SK-N-MC (cell line): ENCODE measurements around the gene RTN4RL2.

ENCODE experiments used
- DNase-seq: peaks from one replicate; pipeline ENCODE4 v3.0.0-alpha.2; 2011; ENCODE audit warnings: low read depth, low spot score
- H3K27ac ChIP-seq: fragments of 200-600 bp; sonication (generic); 2 replicates; pipeline ENCODE4 v1.5.1; 2016; ENCODE audit warnings: mixed run types
- H3K36me3 ChIP-seq: fragments of 200-600 bp; sonication (generic); 2 replicates; pipeline ENCODE4 v1.6.1; 2017; ENCODE audit warnings: antibody characterized with exemption, low read length, mixed read lengths; ENCODE audit not compliant: insufficient read depth
- H3K4me3 ChIP-seq: fragments of 200-600 bp; sonication (generic); 2 replicates; pipeline ENCODE4 v1.5.1; 2016
- H3K9ac ChIP-seq: fragments of 200-600 bp; sonication (generic); 2 replicates; pipeline ENCODE4 v1.8.0; 2017; ENCODE audit warnings: mixed run types, mixed read lengths; ENCODE audit not compliant: insufficient read length
- H3K9me3 ChIP-seq: fragments of 200-600 bp; sonication (generic); 2 replicates; pipeline ENCODE4 v1.6.1; 2017; ENCODE audit warnings: low read depth, mild to moderate bottlenecking, antibody characterized with exemption, low read length, moderate library complexity, mixed read lengths
- EZH2 ChIP-seq: fragments of 200-600 bp; sonication (generic); IDR thresholded peaks from one replicate; pipeline ENCODE4 v1.6.1; 2017; ENCODE audit warnings: antibody characterized with exemption
- FOXP2 ChIP-seq: optimal IDR thresholded peaks from 2 replicates; pipeline ENCODE3; 2011; ENCODE audit warnings: mild to moderate bottlenecking, moderate library complexity; ENCODE audit not compliant: insufficient read depth; ENCODE audit errors: extremely low read length, control extremely low read depth
- POLR2AphosphoS5 ChIP-seq: IDR thresholded peaks from 2 replicates; pipeline ENCODE4 v1.6.1; 2012; ENCODE audit warnings: mild to moderate bottlenecking, low read depth, low read length, borderline replicate concordance

The RTN4RL2 gene

GRCh38 chr11:57480409-57481137 is 20.2 kb downstream of the RTN4RL2 start:
- Histone ChIP-seq H3K4me3 (no peak overlapping the region), H3K27ac (no peak overlapping the region), H3K9ac (no peak overlapping the region), H3K36me3 (no peaks in the 10 kb centered on the region; the same call in 1 of the 2 replicates), H3K9me3 (no peaks in the 10 kb centered on the region)
- DNase-seq, result no peak
- no peak for TF ChIP-seq EZH2

DNA sequence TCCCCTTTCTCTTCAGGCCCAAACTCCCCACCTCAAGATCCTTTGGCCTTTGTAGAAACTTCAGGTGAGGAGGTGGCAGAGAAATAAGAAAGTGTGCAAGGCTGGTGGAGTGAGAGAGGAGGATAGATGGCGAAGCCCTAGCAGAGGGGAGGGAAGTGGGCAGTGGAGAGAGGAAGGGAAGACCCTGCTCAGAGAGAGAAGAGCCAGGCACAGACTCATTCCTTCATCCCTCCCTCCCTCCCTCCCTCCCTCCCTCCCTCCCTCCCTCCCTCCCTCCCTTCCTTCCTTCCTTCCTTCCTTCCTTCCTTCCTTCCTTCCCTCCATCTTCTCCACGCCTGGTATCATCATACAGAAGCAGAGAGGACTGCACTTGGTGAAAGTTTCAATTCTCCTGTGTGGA is 21.0 kb downstream of the RTN4RL2 start:
- no peak for DNase-seq
- no peak overlapping the region for H3K9ac ChIP-seq
- H3K36me3 ChIP-seq, result no peaks in the 10 kb centered on the region; the same call in 1 of the 2 replicates
- H3K4me3 ChIP-seq, result no peak overlapping the region
- TF ChIP-seq FOXP2 (no peak), EZH2 (no peak), POLR2AphosphoS5 (no peak)
- H3K9me3 ChIP-seq, result no peaks in the 10 kb centered on the region
- H3K27ac ChIP-seq, result no peak overlapping the region; the same call in 1 of the 2 replicates

DNA sequence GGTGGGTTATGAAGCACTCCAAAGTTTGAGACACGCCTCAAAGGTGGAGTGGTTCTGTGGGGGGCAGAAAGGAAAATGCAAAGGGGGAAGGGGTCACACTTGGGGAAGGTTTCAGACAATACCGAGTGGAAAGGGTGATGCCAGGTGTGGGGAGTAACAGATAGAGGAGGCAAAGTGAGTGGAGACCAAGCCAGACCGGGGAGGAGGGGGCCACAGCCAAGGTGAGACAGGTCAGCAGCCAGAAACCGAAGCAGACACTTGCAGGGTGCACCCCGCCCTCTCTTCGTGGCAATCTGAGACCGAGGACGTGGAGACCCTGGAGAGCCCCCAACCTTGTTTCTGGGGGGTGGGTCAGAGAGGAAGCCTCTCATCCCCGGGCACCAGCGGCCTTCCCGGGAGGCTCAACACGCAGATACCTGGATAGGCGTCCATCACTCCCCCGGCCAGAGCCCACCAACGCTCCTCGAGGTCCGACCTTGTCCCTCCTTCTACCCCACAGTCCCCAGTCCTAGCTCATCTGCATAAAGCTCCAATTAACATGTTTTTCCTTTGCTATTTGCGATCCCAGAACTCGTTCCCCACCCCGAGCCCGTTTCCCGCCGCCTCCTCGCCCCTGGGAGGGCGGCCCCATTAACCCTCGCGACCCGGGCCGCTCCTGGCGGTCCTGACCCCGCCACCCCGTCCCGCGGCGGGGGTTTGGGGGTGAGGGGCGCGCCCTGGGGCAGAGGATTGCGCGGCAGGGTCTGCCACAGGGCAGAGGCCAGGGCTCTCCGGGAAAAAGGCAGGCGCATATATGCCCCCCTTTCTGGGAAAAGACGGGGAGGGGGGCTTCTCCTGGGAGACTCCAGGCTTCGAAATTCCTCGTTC is 21.8 kb downstream of the RTN4RL2 start:
- Histone ChIP-seq H3K36me3 (no peaks in the 10 kb centered on the region; the same call in 1 of the 2 replicates), H3K9me3 (no peaks in the 10 kb centered on the region), H3K4me3 (peak overlapping the region; percentile 91), H3K9ac (peak overlapping the region; percentile 85), H3K27ac (0 out of 2 replicates have a peak overlapping the region, but pooled peaks have one; percentile 23)
- no peak for TF ChIP-seq FOXP2
- DNase-seq, result no peak

DNA sequence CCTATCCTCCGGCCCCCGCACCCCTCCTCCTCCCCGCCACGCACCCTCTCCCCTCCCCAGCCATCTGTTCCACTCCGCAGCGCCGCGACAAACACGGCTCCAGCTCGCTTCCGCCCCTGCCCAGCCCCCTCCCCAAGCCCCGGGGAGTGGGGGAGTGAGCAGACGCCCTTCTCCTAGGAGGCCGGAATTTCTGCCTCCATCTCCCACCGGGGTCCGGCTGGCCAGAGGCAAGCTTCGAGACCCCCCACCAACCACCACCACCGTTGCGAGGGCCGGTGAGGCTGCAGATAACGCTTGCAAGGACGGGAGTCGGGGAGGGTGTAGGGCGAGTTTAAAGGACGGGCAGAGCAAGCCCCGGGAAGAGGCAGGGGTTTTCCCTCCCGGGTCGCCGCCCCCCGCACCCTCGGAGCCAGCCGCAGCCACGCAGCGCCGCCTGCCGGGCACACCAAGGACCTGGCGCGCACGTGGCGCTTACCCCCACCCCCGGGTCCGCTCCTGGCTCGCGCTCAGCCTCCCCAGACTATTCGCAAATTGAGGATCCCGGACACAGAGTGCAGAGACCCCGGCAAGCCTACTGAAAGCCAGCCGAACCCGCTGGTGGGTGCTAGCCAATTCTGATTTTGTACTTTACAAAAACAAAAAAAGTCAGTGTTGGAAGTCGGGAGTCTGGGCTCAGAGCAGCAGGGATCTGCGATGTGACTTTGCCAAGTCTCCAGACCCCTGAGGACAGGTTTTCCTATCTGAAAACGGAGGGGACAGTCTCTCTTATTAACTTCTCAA is 22.6 kb downstream of the RTN4RL2 start:
- no peaks in the 10 kb centered on the region; the same call in 1 of the 2 replicates for H3K36me3 ChIP-seq
- H3K9ac ChIP-seq, result peak overlapping the region; percentile 85
- no peak for DNase-seq

GRCh38 chr11:57483562-57483918 is 23.2 kb downstream of the RTN4RL2 start:
- peak overlapping the region; percentile 91 for H3K4me3 ChIP-seq

More for the DNA sequence above, 22.6 kb downstream of the RTN4RL2 start:
- Histone ChIP-seq H3K4me3 (peak overlapping the region; percentile 91), H3K27ac (peak overlapping the region; percentile 60; the same call in 1 of the 2 replicates), H3K9me3 (no peaks in the 10 kb centered on the region)
- TF ChIP-seq POLR2AphosphoS5, result peak; percentile 66
- TF ChIP-seq EZH2, result no peak
- peak; percentile 45 for TF ChIP-seq FOXP2

GRCh38 chr11:57484141-57484710 is 23.9 kb downstream of the RTN4RL2 start:
- DNase-seq, result no peak
- H3K36me3 ChIP-seq, result no peaks in the 10 kb centered on the region; the same call in 1 of the 2 replicates
- no peak for TF ChIP-seq EZH2
- no peak for TF ChIP-seq FOXP2
- no peak for TF ChIP-seq POLR2AphosphoS5
- H3K4me3 ChIP-seq, result no peak overlapping the region
- no peak overlapping the region for H3K9ac ChIP-seq
- no peak overlapping the region for H3K27ac ChIP-seq
- no peaks in the 10 kb centered on the region for H3K9me3 ChIP-seq

More at GRCh38 chr11:57483562-57483918, 23.2 kb downstream of the RTN4RL2 start:
- Histone ChIP-seq H3K9me3 (no peaks in the 10 kb centered on the region), H3K9ac (peak overlapping the region; percentile 85), H3K36me3 (no peaks in the 10 kb centered on the region; the same call in 1 of the 2 replicates), H3K27ac (0 out of 2 replicates have a peak overlapping the region, but pooled peaks have one; percentile 1)
- no peak for TF ChIP-seq FOXP2
- no peak for TF ChIP-seq POLR2AphosphoS5
- no peak for TF ChIP-seq EZH2
- DNase-seq, result no peak

- Histone ChIP-seq H3K9ac (no peak overlapping the region), H3K9me3 (no peaks in the 10 kb centered on the region), H3K36me3 (no peaks in the 10 kb centered on the region; the same call in 1 of the 2 replicates), H3K4me3 (no peak overlapping the region), H3K27ac (peak overlapping the region; percentile 13; the same call in 1 of the 2 replicates)
- no peak for DNase-seq
- TF ChIP-seq FOXP2, result no peak
- no peak for TF ChIP-seq POLR2AphosphoS5
- TF ChIP-seq EZH2, result no peak
Measured at GRCh38 chr11:57485217-57485990, 25.1 kb downstream of the RTN4RL2 start.
